Frontal cortex (tissue), 4 donors: ENCODE measurements around the gene MRPS25. TPM values are rescaled to one million over a fixed set of nuclear protein-coding genes. Genes with fewer than 3 reads are reported as not detected.

Source experiments
- DNase-seq, 2 donors: peaks; one replicate each; pipeline ENCODE4 v3.0.0; 2012; ENCODE audit warnings: low spot score in 2 of 2
- FAIRE-seq: peaks from 2 replicates; lab custom pipeline; 2012; peaks lifted over from hg19 to GRCh38; lab: Jason Lieb, UNC
- total RNA-seq: library from RNA; depleted of rRNA; stranded (reverse); fragments of >200 nt; gene quantifications from one replicate; pipeline ENCODE4 v1.2.3, GENCODE V29; 2014
- donor health status: control.
- donor health status: control.
- donor health status: control.

The MRPS25 gene
- total RNA-seq, 1 donor from 2014 or later = 15.5 TPM

DNA sequence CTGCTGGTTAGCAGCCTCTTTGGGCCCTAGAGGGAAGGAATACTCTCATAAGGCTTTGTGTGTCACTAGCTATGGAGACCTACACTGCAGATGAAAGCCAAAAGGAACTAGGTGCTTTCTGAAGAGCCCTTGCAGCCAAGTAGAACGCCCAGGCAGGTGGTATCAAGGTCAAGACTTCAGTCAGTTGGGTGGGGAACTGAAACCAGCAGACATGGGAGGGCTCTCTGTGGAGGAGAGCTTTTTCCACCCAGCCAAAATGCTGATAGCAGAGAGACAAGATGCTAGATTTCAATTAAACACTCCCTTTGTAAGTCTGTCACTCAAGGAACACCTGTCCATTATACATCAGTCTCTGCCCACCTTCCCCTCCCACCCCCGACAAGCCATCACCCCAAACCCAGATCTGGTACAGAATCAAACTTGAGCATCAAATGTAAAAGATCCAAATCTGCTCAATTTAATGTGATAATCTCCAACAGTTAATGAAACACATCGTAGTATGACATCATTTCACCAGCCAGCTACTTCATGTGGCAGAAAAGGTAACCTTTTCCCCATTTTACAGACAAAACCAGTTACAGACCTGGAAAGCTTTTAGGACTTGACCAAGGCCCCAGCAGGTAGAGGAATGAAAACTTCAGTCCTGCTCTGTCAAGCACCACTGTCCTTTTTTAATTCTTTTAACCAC is 14.6 kb downstream of the MRPS25 start:
- DNase-seq (no peak), FAIRE-seq (no peak)

GRCh38 chr3:15049584-15049983 is 15.5 kb downstream of the MRPS25 start:
- DNase-seq = no peak
- FAIRE-seq = no peak

GRCh38 chr3:15045667-15046066 is 19.4 kb downstream of the MRPS25 start:
- FAIRE-seq = no peak
- no peak for DNase-seq

- DNase-seq = no peak
- FAIRE-seq = no peak
Observed at GRCh38 chr3:15044326-15044725, 20.8 kb downstream of the MRPS25 start.

- FAIRE-seq (no peak), DNase-seq (peak in 1 of 2 donors; percentile 34)
Observed at GRCh38 chr3:15043408-15044171, 21.5 kb downstream of the MRPS25 start.

GRCh38 chr3:15042936-15043335 is 22.2 kb downstream of the MRPS25 start:
- DNase-seq = no peak
- no peak for FAIRE-seq

GRCh38 chr3:15041950-15042349 is 23.2 kb downstream of the MRPS25 start:
- no peak for DNase-seq
- no peak for FAIRE-seq

DNA sequence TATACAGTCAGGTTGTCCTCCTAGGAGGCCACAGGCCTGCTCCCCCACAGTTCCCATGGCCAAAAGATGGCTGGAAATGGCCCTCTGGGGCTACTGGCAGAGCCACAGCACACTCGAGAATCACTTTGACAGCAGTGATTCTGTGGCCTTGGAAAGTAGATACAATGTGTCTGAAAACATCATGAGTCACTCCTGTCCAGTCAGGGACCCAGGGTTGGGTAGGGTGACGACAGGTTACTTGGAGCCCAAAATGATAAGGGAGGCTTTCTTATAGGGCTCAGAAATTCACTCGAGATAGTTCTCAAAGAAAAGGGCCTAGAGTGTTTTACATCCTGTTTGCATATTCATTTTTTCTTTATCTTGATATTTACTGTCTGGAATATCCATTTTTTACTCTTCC is 24.3 kb downstream of the MRPS25 start:
- no peak for DNase-seq
- no peak for FAIRE-seq

DNA sequence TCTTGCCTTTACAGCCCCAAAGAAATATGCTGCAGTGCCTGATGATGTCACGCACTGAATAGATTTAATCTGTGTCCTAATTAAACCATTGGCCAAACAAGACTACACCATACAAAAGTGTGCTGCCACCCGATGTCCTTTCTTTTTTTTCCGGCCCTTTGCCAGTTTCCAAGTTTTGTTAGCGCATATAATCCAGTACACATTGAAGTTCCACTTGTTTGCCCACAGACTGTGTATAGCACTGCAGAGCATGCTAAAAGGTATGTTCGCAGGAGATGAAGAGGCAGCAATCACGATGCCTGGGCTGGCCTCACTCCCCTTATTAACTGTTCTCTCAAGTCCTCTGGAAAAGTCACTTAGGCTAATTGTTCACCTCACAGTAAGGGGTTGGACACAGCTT is 26.8 kb downstream of the MRPS25 start:
- FAIRE-seq = no peak
- DNase-seq = no peak

DNA sequence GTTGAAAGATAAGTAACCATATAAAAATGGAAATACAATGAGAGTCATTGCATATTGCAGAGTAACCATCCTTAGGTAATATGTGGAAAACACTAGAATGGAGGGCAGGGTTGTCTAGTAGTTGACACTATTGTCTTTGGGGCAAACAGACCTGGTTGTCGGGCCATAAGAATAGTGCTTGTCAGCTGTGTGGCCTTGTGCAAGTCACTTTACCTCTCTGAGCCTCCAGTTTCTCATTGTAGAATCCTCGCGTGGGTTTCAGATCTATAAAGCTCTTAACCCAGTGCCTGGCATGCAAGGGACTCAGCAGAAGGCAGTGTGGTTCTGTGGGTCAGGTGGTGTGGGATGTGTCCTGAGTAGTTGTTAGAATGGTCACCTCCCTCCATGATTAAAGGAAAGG is 32.0 kb downstream of the MRPS25 start:
- no peak for DNase-seq

DNA sequence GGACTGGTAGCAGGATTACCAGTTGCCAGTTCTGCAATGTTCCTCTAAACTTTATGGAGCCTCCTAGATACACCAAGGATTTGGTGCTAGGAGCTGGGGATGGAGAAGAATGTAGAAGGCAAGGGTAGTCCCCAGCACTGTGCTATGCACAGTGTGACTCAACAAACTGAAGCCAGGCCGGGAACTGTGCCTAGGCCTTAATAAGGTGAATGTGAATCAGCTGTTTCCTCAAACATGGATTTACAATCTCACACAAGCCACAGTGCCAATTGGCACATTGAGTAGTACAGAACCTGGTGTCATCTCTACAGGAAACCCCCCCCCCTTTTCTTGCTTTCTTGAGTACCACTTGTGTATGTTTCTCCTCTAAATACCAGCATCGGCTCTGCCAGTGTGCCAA is 32.5 kb downstream of the MRPS25 start:
- DNase-seq (no peak), FAIRE-seq (no peak)

More for the DNA sequence above, 32.0 kb downstream of the MRPS25 start:
- FAIRE-seq = no peak

- no peak for DNase-seq
- FAIRE-seq = no peak
Observed at GRCh38 chr3:15029625-15030024, 35.5 kb downstream of the MRPS25 start.

DNA sequence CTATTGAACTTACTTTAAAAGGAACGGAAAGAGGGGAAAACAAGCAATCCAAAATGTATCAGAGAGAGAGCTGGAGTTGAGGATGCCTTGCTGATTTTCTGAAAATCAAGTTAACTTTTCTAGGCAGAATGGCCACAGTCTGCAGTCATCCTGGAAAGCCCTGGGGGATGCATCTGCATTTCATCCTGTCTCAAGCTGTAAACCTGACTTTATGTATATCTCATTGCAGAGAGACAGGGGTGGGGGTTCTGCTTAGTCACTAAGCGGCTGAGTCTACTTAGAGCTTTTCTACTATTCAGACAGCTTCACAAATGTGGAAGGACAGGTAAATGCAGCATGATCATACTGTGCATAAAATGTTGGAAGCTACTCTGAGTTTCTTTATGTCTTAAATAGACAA is 41.4 kb downstream of the MRPS25 start:
- DNase-seq (no peak), FAIRE-seq (no peak)

GRCh38 chr3:15023249-15023648 is 41.9 kb downstream of the MRPS25 start:
- FAIRE-seq (no peak), DNase-seq (no peak)

DNA sequence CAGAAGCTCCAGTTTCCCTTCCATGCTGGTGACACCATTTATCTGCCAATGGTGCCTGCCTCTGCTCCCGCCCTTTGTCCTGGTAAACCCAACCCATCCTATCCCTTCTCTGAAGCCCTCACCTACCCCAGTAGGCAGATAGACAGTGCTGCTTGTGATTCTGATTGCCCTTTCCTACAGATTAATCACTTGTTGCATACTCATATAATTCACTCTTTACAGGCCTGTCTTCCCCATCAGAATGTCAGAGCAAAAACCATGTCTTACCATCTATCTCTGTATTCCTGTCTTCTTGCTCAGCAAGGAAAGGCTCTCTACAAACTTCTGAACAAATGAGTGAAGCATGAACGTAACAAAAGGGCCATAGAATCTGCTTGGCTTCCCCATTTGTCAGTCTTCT is 47.9 kb downstream of the MRPS25 start:
- no peak for FAIRE-seq

GRCh38 chr3:15015456-15015855 is 49.7 kb downstream of the MRPS25 start:
- DNase-seq (no peak), FAIRE-seq (no peak)

More for the DNA sequence above, 47.9 kb downstream of the MRPS25 start:
- no peak for DNase-seq

DNA sequence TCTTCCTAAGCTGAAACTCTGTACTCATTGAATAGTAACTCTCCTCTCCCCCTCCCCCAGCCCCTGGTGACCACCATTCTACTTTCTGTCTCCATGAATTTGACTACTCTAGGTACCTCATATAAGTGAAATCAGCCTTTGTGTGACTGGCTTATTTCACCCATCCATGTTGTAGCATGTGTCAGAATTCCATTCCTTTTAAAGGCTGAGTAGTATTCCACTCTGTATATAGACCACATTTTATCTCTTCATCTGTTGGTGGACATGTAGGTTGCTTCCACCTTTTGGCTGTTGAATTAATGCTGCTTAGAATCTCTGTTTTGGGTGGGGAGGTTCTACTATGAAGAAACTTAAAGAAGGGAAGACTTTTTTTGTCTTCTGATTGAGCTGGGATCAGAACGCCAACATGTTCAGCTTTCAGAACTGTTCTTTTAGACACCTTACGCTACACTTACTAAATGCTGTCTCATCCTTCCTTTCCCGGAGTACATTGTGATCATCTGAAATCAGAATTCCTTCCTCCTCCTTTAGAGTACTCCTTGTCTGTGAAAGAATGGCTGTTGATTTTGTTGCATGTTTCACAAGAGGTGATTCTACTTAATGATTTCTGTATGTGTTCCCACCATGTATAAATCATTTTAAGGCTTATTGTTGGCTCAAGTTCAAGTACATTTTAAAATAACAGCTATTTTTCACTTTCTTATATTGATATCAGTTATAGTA is 50.3 kb downstream of the MRPS25 start:
- DNase-seq = no peak
- FAIRE-seq = no peak

DNA sequence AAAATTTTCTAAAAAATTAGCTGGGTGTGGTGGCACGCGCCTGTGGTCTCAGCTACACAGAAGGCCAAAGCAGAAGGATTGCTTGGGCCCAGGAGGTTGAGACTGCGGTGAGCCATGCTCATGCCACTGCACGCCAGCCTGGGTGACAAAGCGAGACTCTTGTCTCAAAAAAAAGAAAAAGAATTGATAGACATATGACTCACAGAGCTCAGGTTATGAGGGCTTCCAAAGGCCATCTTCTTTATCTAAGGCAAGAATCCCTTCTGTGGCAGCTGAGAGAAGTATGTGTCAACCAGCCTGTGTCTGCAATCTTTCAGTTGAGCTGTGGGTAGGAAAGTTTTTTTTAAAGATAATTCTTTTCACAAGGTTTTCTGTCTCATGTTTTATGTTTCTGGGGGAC is 53.9 kb downstream of the MRPS25 start:
- FAIRE-seq (no peak), DNase-seq (no peak)

- FAIRE-seq = no peak
- DNase-seq = no peak
Observed at GRCh38 chr3:15010664-15011063, 54.5 kb downstream of the MRPS25 start.

DNA sequence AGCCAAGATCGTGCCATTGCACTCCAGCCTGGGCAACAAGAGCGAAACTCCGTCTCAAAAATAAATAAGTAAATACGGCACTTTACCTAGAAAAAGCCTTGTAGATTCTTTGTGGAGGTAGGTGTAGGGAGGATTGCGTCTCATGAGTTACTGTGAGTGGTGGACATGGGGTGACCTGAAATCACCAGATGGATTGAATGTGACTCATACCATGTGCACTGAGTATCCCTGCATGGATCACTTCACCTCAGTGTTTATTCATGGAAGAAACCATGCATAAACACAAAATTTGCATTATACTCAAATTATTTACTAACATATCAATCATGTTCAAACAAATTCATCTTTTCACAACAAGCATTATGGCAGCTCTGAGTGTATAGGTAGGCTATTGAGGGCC is 55.9 kb downstream of the MRPS25 start:
- DNase-seq (no peak), FAIRE-seq (no peak)

DNA sequence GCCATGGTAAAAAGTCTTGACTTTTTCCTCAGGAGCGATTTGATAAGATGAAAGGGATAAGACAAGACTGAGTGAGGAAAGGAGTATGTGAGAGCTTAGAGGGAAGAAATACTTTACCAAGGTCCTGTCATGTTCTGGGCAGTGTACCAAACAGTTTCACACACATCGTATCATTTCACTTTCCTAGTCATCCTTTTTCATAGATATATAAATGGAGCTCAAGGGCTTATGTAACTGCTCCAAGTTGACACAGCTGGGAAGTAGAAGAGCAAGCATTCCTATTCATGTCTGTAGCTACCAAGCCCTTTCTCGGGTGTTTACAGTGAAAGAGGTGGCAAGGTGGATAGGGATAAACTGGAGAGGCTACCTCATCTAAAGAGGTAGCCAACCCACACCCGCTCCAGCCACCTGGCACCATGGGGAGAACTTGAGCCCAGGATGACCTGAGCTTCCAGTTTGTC is 57.4 kb downstream of the MRPS25 start:
- DNase-seq = peak in 1 of 2 donors; percentile 20
- FAIRE-seq = no peak
